ENCODE results near the gene LEMD2. TPM values are rescaled to one million over a fixed set of nuclear protein-coding genes. Genes with fewer than 3 reads are reported as not detected.

The LEMD2 gene
- total and polyA plus RNA-seq, 9 of the 15 experiments (the other 6 are each of a cell fraction or from before 2014, with no cell fraction given) = 0.32 to 46.3 (median 30.8) TPM

DNA sequence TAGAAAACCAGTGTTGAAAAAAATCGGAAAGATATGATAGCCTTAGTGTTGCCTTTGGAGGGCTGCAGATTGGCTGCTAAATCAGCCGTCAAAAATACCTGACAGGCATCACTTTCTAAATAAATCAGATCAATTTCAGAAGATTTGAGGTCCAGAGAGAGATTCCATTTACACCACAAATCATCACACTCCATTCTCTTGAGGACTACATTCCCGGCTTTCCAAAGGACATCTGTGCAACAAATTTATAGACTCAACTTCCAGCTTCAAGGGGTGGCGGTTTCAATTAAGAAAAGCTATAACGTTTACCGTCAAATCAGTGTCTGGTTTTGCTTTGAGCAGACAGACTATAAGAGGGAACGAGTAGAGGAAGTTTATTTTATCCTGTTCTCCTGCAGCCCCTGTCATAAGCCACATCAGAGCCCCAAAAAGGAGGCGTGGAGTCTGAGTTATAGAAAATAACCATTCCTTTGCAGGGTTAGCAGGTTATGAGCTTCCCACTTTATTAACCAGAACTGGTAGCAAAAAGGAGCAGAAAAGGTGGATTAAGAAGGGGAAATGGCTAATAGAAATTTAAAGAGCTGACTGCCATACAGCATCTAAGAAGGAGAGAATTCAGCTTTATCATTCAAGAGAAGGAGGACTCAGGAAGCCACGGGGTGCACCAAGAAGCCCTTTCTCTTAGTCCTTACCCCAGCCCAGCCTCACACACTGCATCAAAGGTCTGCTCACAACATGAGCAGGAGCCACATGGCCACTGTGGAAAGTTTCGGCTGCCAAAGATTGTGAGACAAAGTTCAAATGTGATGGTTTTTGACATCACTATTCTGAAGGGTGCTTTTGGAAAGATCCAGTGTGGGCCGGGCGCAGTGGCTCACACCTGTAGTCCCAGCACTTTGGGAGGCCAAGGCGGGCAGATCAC, 64.6 kb downstream of the LEMD2 start (continued):
- TF ChIP-seq RFX5 (IDR thresholded peaks at IDR 0.05; ENCODE audit: low read depth, low read length) (no peak), HNRNPK (IDR thresholded peaks at IDR 0.05; ENCODE audit: low read depth, low read length, poor library complexity, severe bottlenecking) (no peak), FOXK2 (conservative IDR thresholded peaks at IDR 0.05 in 1 of 2, IDR thresholded peaks at IDR 0.05 in 1 of 2; ENCODE audit: low read depth in 2 of 2) (no peak), PCBP1 (IDR thresholded peaks at IDR 0.05; ENCODE audit: low read depth, low read length, poor library complexity, severe bottlenecking) (no peak), ZNF77 (CRISPR knock-in tag; IDR thresholded peaks at IDR 0.05) (no peak), C11orf30 (IDR thresholded peaks at IDR 0.05; ENCODE audit: low read depth) (no peak), NFXL1 (CRISPR knock-in tag; IDR thresholded peaks at IDR 0.05) (no peak), DIDO1 (tag; IDR thresholded peaks at IDR 0.05; ENCODE audit: low read depth) (no peak)
- TF ChIP-seq, protein P1, sequence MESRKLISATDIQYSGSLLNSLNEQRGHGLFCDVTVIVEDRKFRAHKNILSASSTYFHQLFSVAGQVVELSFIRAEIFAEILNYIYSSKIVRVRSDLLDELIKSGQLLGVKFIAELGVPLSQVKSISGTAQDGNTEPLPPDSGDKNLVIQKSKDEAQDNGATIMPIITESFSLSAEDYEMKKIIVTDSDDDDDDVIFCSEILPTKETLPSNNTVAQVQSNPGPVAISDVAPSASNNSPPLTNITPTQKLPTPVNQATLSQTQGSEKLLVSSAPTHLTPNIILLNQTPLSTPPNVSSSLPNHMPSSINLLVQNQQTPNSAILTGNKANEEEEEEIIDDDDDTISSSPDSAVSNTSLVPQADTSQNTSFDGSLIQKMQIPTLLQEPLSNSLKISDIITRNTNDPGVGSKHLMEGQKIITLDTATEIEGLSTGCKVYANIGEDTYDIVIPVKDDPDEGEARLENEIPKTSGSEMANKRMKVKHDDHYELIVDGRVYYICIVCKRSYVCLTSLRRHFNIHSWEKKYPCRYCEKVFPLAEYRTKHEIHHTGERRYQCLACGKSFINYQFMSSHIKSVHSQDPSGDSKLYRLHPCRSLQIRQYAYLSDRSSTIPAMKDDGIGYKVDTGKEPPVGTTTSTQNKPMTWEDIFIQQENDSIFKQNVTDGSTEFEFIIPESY (CRISPR knock-in tag; IDR thresholded peaks at IDR 0.05) = no peak
- TF ChIP-seq, protein P2, sequence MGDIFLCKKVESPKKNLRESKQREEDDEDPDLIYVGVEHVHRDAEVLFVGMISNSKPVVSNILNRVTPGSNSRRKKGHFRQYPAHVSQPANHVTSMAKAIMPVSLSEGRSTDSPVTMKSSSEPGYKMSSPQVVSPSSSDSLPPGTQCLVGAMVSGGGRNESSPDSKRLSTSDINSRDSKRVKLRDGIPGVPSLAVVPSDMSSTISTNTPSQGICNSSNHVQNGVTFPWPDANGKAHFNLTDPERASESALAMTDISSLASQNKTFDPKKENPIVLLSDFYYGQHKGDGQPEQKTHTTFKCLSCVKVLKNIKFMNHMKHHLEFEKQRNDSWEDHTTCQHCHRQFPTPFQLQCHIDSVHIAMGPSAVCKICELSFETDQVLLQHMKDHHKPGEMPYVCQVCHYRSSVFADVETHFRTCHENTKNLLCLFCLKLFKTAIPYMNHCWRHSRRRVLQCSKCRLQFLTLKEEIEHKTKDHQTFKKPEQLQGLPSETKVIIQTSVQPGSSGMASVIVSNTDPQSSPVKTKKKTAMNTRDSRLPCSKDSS (IDR thresholded peaks at IDR 0.05; ENCODE audit: low read depth, partially characterized antibody) = no peak

Measured in K562 (cell line).